A549 (cell line): Measurements from ENCODE around the gene GATAD2A. TPM values are rescaled to one million over a fixed set of nuclear protein-coding genes. Genes with fewer than 3 reads are reported as not detected.

ENCODE experiments used
- ATAC-seq, 2 experiments: fragments of 200-7000 bp in 1 of 2; fragments of >200 bp in 1 of 2; cut with Nextera tagmentation in 1 of 2; cut with Tn5 transposase in 1 of 2; 3 replicates each; pipeline versions ENCODE4 v1.8.0 to v1.9.1; 2018 to 2020; ENCODE audit warnings: mild to moderate bottlenecking in 1 of 2, moderate library complexity in 1 of 2
- CTCF ChIA-PET: fragments of 300-600 bp; sonication (Branson Sonifier 250); formaldehyde crosslinking; extraction: SDS; loops from one replicate; lab custom pipeline; 2021; ENCODE audit warnings: antibody characterized with exemption, inconsistent platforms; lab: Yijun Ruan, JAX
- POLR2A ChIA-PET: fragments of 350-600 bp; formaldehyde crosslinking; extraction: SDS; loops from one replicate; lab custom pipeline; 2021; ENCODE audit warnings: antibody characterized with exemption, inconsistent platforms; lab: Yijun Ruan, JAX
- DNase-seq, 2 experiments: peaks; one replicate each; pipeline versions ENCODE4 v3.0.0 to v3.0.0-alpha.2; 2011 to 2016; ENCODE audit warnings: low read depth in 1 of 2, low spot score in 1 of 2
- FAIRE-seq: peaks from 2 replicates; lab custom pipeline; 2011; peaks lifted over from hg19 to GRCh38; lab: Jason Lieb, UNC
- H3K27ac ChIP-seq, 2 experiments: fragments of >200 bp; sonication (Bioruptor Twin); formaldehyde crosslinking; 3 replicates each; pipeline ENCODE4 v1.5.1; 2016 to 2017
- H3K4me1 ChIP-seq: fragments of >200 bp; sonication (Bioruptor Twin); formaldehyde crosslinking; 3 replicates; pipeline ENCODE4 v1.6.1; 2016
- H3K4me2 ChIP-seq: fragments of >200 bp; sonication (Bioruptor Twin); formaldehyde crosslinking; 3 replicates; pipeline ENCODE4 v1.6.1; 2016
- H3K4me3 ChIP-seq: fragments of >200 bp; sonication (Bioruptor Twin); formaldehyde crosslinking; 3 replicates; pipeline ENCODE4 v1.5.1; 2016
- H3K9me3 ChIP-seq: fragments of >200 bp; sonication (Bioruptor Twin); formaldehyde crosslinking; 3 replicates; pipeline ENCODE4 v1.6.1; 2016
- BCL3 ChIP-seq: fragments of >200 bp; sonication (Bioruptor Twin); formaldehyde crosslinking; IDR thresholded peaks from 3 replicates; pipeline ENCODE4 v1.6.1; 2016
- CBX2 ChIP-seq: fragments of 200-600 bp; sonication (generic); IDR thresholded peaks from 2 replicates; pipeline ENCODE4 v1.6.1; 2016; ENCODE audit warnings: low read depth, mild to moderate bottlenecking, borderline replicate concordance
- CEBPB ChIP-seq, 2 experiments: fragments of >200 bp in 1 of 2; sonication (Bioruptor Twin) in 1 of 2; formaldehyde crosslinking in 1 of 2; IDR thresholded peaks; 2 replicates each; pipeline ENCODE4 v1.6.1; 2012 to 2016
- CHD2 ChIP-seq: fragments of 150-350 bp; IDR thresholded peaks from 2 replicates; pipeline ENCODE4 v1.6.1; 2014; ENCODE audit warnings: low read length; ENCODE audit not compliant: partially characterized antibody
- CHD4 ChIP-seq: fragments of 200-600 bp; sonication (generic); IDR thresholded peaks from 2 replicates; pipeline ENCODE4 v1.6.1; 2016; ENCODE audit warnings: antibody characterized with exemption, mild to moderate bottlenecking, borderline replicate concordance
- CTCF ChIP-seq: fragments of >200 bp; sonication (Bioruptor Twin); formaldehyde crosslinking; IDR thresholded peaks from 3 replicates; pipeline ENCODE4 v1.5.1; 2016
- EHMT2 ChIP-seq: fragments of 200-600 bp; sonication (generic); IDR thresholded peaks from 2 replicates; pipeline ENCODE4 v1.6.1; 2016; ENCODE audit warnings: antibody characterized with exemption, low read depth, mild to moderate bottlenecking, moderate library complexity
- ELK1 ChIP-seq: fragments of 150-350 bp; IDR thresholded peaks from 2 replicates; pipeline ENCODE4 v1.6.1; 2014; ENCODE audit warnings: low read depth, mild to moderate bottlenecking, low read length
- ESRRA ChIP-seq: fragments of 150-350 bp; IDR thresholded peaks from 2 replicates; pipeline ENCODE4 v1.6.1; 2014; ENCODE audit warnings: mild to moderate bottlenecking, low read length, borderline replicate concordance
- FOSL2 ChIP-seq, 2 experiments: fragments of 450-650 bp in 1 of 2; fragments of >200 bp in 1 of 2; sonication (Bioruptor Twin) in 1 of 2; formaldehyde crosslinking; IDR thresholded peaks; 2 replicates each; pipeline versions ENCODE4 v1.5.0 to v1.6.1; 2016 to 2020; ENCODE audit warnings: mild to moderate bottlenecking in 1 of 2, moderate library complexity in 1 of 2
- FOXS1 ChIP-seq: fragments of 250-450 bp; sonication (Bioruptor Pico); IDR thresholded peaks from 2 replicates; pipeline ENCODE4 v1.5.0; 2020; ENCODE audit warnings: mild to moderate bottlenecking, moderate library complexity
- HDAC2 ChIP-seq: fragments of 200-600 bp; sonication (generic); IDR thresholded peaks from 2 replicates; pipeline ENCODE4 v1.6.1; 2016
- HES2 ChIP-seq: fragments of >200 bp; sonication (Bioruptor Twin); formaldehyde crosslinking; IDR thresholded peaks from 2 replicates; pipeline ENCODE4 v1.6.1; 2016
- HOXB13 ChIP-seq: fragments of 250-450 bp; sonication (Bioruptor Pico); IDR thresholded peaks from 2 replicates; pipeline ENCODE4 v1.5.0; 2020; ENCODE audit warnings: low read depth, mild to moderate bottlenecking, moderate library complexity
- JUNB ChIP-seq: fragments of >200 bp; sonication (Bioruptor Twin); formaldehyde crosslinking; IDR thresholded peaks from 2 replicates; pipeline ENCODE4 v1.6.1; 2016
- NR3C1 ChIP-seq: fragments of >200 bp; sonication (Bioruptor Twin); formaldehyde crosslinking; IDR thresholded peaks from 3 replicates; pipeline ENCODE4 v1.6.1; 2017
- PBX3 ChIP-seq: IDR thresholded peaks from 2 replicates; pipeline ENCODE4 v1.6.1; 2012
- POLR2A ChIP-seq: IDR thresholded peaks from 2 replicates; pipeline ENCODE4 v1.6.1; 2012; ENCODE audit warnings: mild to moderate bottlenecking, low read length
- RAD21 ChIP-seq, 2 experiments: fragments of >200 bp in 1 of 2; sonication (Bioruptor Twin) in 1 of 2; formaldehyde crosslinking in 1 of 2; IDR thresholded peaks in 1 of 2; conservative IDR thresholded peaks in 1 of 2; 2 replicates in 1 of 2; 3 replicates in 1 of 2; pipeline ENCODE4 v1.6.1; 2012 to 2018; ENCODE audit warnings: inconsistent platforms in 1 of 2
- SREBF2 ChIP-seq: fragments of 450-650 bp; IDR thresholded peaks from 2 replicates; pipeline ENCODE4 v1.6.1; 2014; ENCODE audit warnings: mild to moderate bottlenecking, moderate library complexity
- TP53 ChIP-seq: fragments of 250-450 bp; sonication (Bioruptor Pico); IDR thresholded peaks from 2 replicates; pipeline ENCODE4 v1.5.0; 2021; ENCODE audit warnings: mild to moderate bottlenecking, moderate library complexity
- ZFP36 ChIP-seq: fragments of 450-650 bp; IDR thresholded peaks from 2 replicates; pipeline ENCODE4 v1.6.1; 2014; ENCODE audit warnings: borderline replicate concordance; ENCODE audit not compliant: partially characterized antibody
- ZSCAN20 ChIP-seq: fragments of 250-450 bp; sonication (Bioruptor Pico); IDR thresholded peaks from 2 replicates; pipeline ENCODE4 v1.8.0; 2022; ENCODE audit warnings: mild to moderate bottlenecking, moderate library complexity
- WGBS: methylation state at CpG from one replicate; pipeline ENCODE4 v1.1.6; 2017; ENCODE audit errors: missing lambda C conversion rate; 5-methylcytosine and 5-hydroxymethylcytosine counted together
- polyA plus RNA-seq, 4 experiments: library from polyadenylated mRNA; depleted of rRNA in 3 of 4; stranded (reverse); fragments of >200 nt; fragmentation: RNase III in 1 of 4; extraction: RNeasy Plus Mini Kit Qiagen cat#74134 plus additional on column Dnase treatment in 1 of 4; gene quantifications; 2 replicates in 3 of 4; 3 replicates in 1 of 4; pipeline ENCODE4 v1.2.3, GENCODE V29; 2011 to 2017

The GATAD2A gene
- polyA plus RNA-seq, 2 of the 4 experiments (the other 2 are of a cell fraction), result 25.2 to 28.9 TPM

GRCh38 chr19:19510432-19510831 is 105.0 kb downstream of the GATAD2A start:
- POLR2A ChIA-PET, result interaction anchor here (1.3 kb wide), 1 partner anchor 146 kb away, joined by 3 read pairs; no protein-coding TSS in a partner anchor
- Histone ChIP-seq H3K4me3 (no peak overlapping the region), H3K4me2 (no peak overlapping the region), H3K9me3 (no peaks in the 10 kb centered on the region), H3K27ac (no peak overlapping the region), H3K4me1 (0 out of 3 replicates have a peak, but pooled peaks cover 3% of the 10 kb centered on the region)
- FAIRE-seq (no peak), DNase-seq (no peak), ATAC-seq (peak in 1 of 2 experiments; percentile 40; a peak in 3 of 6 replicates)
- WGBS, result 58% methylated on average over 2 of the region's 6 CpGs
- TF ChIP-seq FOXS1 (CRISPR knock-in tag) (no peak), PBX3 (no peak), SREBF2 (no peak), JUNB (no peak), TP53 (no peak), RAD21 (conservative IDR thresholded peaks at IDR 0.05 in 1 of 2, IDR thresholded peaks at IDR 0.05 in 1 of 2) (no peak), EHMT2 (no peak), CHD4 (no peak), ELK1 (no peak), BCL3 (no peak), HOXB13 (CRISPR knock-in tag) (no peak), ZSCAN20 (CRISPR knock-in tag) (no peak)
- CTCF ChIA-PET, result interaction anchor here (2.9 kb wide), 1 partner anchor 20 kb away, joined by 13 read pairs; no protein-coding TSS in a partner anchor

GRCh38 chr19:19513682-19514081 is 108.2 kb downstream of the GATAD2A start:
- Histone ChIP-seq H3K4me1 (peaks cover 8% of the 10 kb centered on the region; the same call in 2 of the 3 replicates), H3K9me3 (no peaks in the 10 kb centered on the region), H3K4me3 (no peak overlapping the region), H3K27ac (no peak overlapping the region), H3K4me2 (no peak overlapping the region)
- 97% methylated on average over 17 of the region's 17 CpGs for whole genome bisulfite sequencing
- DNase-seq (no peak), ATAC-seq (no peak), FAIRE-seq (no peak)
- no peak for TF ChIP-seq CHD2
- no peak for TF ChIP-seq CEBPB (IDR thresholded peaks at IDR 0.05)
- no peak for TF ChIP-seq HES2
- no peak for TF ChIP-seq HDAC2
- TF ChIP-seq BCL3, result no peak
- no peak for TF ChIP-seq SREBF2
- no peak for TF ChIP-seq POLR2A
- TF ChIP-seq ESRRA, result no peak
- no peak for TF ChIP-seq ZFP36
- TF ChIP-seq CBX2, result no peak
- TF ChIP-seq NR3C1, result no peak
- no peak for TF ChIP-seq FOSL2 (IDR thresholded peaks at IDR 0.05)
- no peak for TF ChIP-seq FOSL2 (CRISPR knock-in tag; IDR thresholded peaks at IDR 0.05)
- no peak for TF ChIP-seq CTCF
- ChIA-PET POLR2A (no interaction called here), CTCF (interaction anchor here (0.7 to 1.4 kb wide), 2 partner anchors 23 to 41 kb away, joined by 3 read pairs; no protein-coding TSS in a partner anchor)
